Measurements from ENCODE around the gene OPA1. TPM values are rescaled to one million over a fixed set of nuclear protein-coding genes. Genes with fewer than 3 reads are reported as not detected.

Gene OPA1
- total and polyA plus RNA-seq, 2 of the 8 experiments (the other 6 are each of a cell fraction or from before 2014, with no cell fraction given), result 20.3 to 109 TPM

DNA sequence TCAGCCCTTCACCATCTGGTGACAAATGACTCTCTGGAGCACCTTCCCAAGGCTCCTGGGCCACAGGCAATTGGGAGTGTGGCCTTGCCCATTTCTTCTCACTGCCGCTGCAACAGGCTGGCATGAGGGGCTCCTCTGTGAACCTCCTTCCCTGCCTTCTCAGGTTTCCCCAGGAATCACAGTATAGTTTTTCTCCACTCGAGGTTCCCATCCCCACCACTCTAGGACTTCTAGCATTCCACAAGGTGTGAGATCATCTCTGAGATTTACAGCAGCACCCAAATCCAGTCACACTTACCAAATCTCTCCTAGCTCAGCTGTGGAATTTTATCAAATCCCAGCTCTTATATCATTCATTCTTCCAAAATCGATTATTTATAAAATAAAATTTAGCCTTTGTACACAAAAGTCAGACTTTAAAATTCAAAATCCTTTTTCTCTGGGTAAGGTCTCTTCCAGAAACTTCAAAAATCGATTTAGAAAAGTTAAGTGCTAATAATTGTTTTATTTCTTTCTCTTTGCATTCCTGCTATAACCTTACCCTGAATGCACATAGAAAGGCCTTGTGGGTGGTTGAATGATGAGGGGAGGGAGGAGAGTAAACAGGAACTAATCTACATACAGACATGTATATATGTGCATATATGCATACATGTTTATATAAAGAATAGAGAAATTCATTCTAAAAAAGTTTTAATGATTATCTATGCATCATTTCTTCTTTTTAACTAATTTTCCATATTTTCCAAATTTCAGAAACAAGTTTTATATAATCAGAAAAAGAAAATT, 19.4 kb upstream of the OPA1 start (continued):
- no peak for TF ChIP-seq CHD7 (IDR thresholded peaks at IDR 0.05; ENCODE audit: insufficient replicate concordance, low read length)
- TF ChIP-seq CEBPB (IDR thresholded peaks at IDR 0.05; ENCODE audit: low read depth, low read length), result no peak
- TF ChIP-seq KDM5A (IDR thresholded peaks at IDR 0.05; ENCODE audit: low read length), result no peak
- TF ChIP-seq, protein P1, sequence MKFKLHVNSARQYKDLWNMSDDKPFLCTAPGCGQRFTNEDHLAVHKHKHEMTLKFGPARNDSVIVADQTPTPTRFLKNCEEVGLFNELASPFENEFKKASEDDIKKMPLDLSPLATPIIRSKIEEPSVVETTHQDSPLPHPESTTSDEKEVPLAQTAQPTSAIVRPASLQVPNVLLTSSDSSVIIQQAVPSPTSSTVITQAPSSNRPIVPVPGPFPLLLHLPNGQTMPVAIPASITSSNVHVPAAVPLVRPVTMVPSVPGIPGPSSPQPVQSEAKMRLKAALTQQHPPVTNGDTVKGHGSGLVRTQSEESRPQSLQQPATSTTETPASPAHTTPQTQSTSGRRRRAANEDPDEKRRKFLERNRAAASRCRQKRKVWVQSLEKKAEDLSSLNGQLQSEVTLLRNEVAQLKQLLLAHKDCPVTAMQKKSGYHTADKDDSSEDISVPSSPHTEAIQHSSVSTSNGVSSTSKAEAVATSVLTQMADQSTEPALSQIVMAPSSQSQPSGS (IDR thresholded peaks at IDR 0.05; ENCODE audit: low read length), result no peak
- TF ChIP-seq SUZ12 (IDR thresholded peaks at IDR 0.05; ENCODE audit: low read length), result no peak
- TF ChIP-seq CBX8 (IDR thresholded peaks at IDR 0.05; ENCODE audit: borderline replicate concordance, low read depth, low read length), result no peak
- TF ChIP-seq HDAC2 (IDR thresholded peaks at IDR 0.05; ENCODE audit: borderline replicate concordance in 1 of 2, low read depth in 2 of 2, low read length in 2 of 2), result no peak
- no peak for TF ChIP-seq SIRT6 (IDR thresholded peaks at IDR 0.05; ENCODE audit: low read length)

Data from H1 (cell line).